Mesenchymal stem cell (in vitro differentiated cells and primary cell): ENCODE data around the gene ZMYND11.

Source experiments
- DNase-seq: peaks from one replicate; pipeline ENCODE4 v3.0.0-alpha.2; 2013
- H2AFZ ChIP-seq: one replicate; pipeline ENCODE4 v1.6.1; 2013; ENCODE audit warnings: low read depth, mild to moderate bottlenecking, control low read depth, inconsistent platforms, low read length, moderate library complexity
- H2AK5ac ChIP-seq: 2 replicates; pipeline ENCODE4 v1.6.1; 2013; ENCODE audit warnings: low read length, moderate library complexity, mild to moderate bottlenecking, inconsistent platforms; ENCODE audit not compliant: severe bottlenecking
- H2BK120ac ChIP-seq: one replicate; pipeline ENCODE4 v1.6.1; 2013; ENCODE audit warnings: low read depth, mild to moderate bottlenecking, inconsistent platforms, low read length, moderate library complexity
- H2BK12ac ChIP-seq, 2 experiments: one replicate each; pipeline ENCODE4 v1.6.1; 2013; ENCODE audit warnings: inconsistent platforms in 2 of 2, low read length in 2 of 2, mild to moderate bottlenecking in 2 of 2, moderate library complexity in 2 of 2, control low read depth in 1 of 2
- H2BK15ac ChIP-seq: one replicate; pipeline ENCODE4 v1.6.1; 2013; ENCODE audit warnings: mild to moderate bottlenecking, low read depth, inconsistent platforms; ENCODE audit not compliant: poor library complexity, severe bottlenecking
- H2BK5ac ChIP-seq: 2 replicates; pipeline ENCODE4 v1.6.1; 2013; ENCODE audit warnings: low read depth, mild to moderate bottlenecking, low read length, control low read depth, inconsistent platforms; ENCODE audit not compliant: poor library complexity, severe bottlenecking
- H3K14ac ChIP-seq, 2 experiments: one replicate each; pipeline ENCODE4 v1.6.1; 2013; ENCODE audit warnings: inconsistent platforms in 2 of 2, low read length in 2 of 2, control low read depth in 1 of 2, mild to moderate bottlenecking in 1 of 2, moderate library complexity in 1 of 2
- H3K18ac ChIP-seq, 2 experiments: one replicate each; pipeline ENCODE4 v1.6.1; 2013; ENCODE audit warnings: inconsistent platforms in 2 of 2, low read length in 2 of 2, control low read depth in 1 of 2, low read depth in 1 of 2, mild to moderate bottlenecking in 1 of 2
- H3K23ac ChIP-seq, 2 experiments: one replicate each; pipeline ENCODE4 v1.6.1; 2013; ENCODE audit warnings: inconsistent platforms in 2 of 2, low read length in 2 of 2, mild to moderate bottlenecking in 2 of 2, moderate library complexity in 2 of 2, control low read depth in 1 of 2
- H3K27ac ChIP-seq: 2 replicates; pipeline ENCODE4 v1.5.1; 2013; ENCODE audit warnings: mild to moderate bottlenecking, moderate library complexity, low read length, control low read depth, inconsistent platforms; ENCODE audit not compliant: poor library complexity, severe bottlenecking
- H3K27me3 ChIP-seq, 2 experiments: 2 replicates each; pipeline versions ENCODE4 v1.6.1 to v1.7.0; 2013; ENCODE audit warnings: low read length in 2 of 2, mild to moderate bottlenecking in 2 of 2, moderate library complexity in 2 of 2, control low read depth in 1 of 2, inconsistent platforms in 1 of 2; ENCODE audit not compliant: control insufficient read depth in 1 of 2, insufficient read depth in 1 of 2
- H3K36me3 ChIP-seq, 2 experiments: 2 replicates each; pipeline versions ENCODE4 v1.6.1 to v1.7.0; 2013; ENCODE audit warnings: low read length in 2 of 2, control low read depth in 1 of 2, inconsistent platforms in 1 of 2, low read depth in 1 of 2, mild to moderate bottlenecking in 1 of 2; ENCODE audit not compliant: insufficient read depth in 2 of 2, control insufficient read depth in 1 of 2
- H3K4ac ChIP-seq, 2 experiments: one replicate each; pipeline ENCODE4 v1.6.1; 2013; ENCODE audit warnings: inconsistent platforms in 2 of 2, low read length in 2 of 2, mild to moderate bottlenecking in 2 of 2, moderate library complexity in 2 of 2, control low read depth in 1 of 2, low read depth in 1 of 2
- H3K4me1 ChIP-seq: 2 replicates; pipeline ENCODE4 v1.6.1; 2013; ENCODE audit warnings: low read depth, low read length, control low read depth; ENCODE audit not compliant: control insufficient read depth, insufficient read depth
- H3K4me2 ChIP-seq: 2 replicates; pipeline ENCODE4 v1.6.1; 2013; ENCODE audit warnings: low read length, mild to moderate bottlenecking, inconsistent platforms; ENCODE audit not compliant: poor library complexity, severe bottlenecking
- H3K4me3 ChIP-seq, 2 experiments: 2 replicates each; pipeline versions ENCODE4 v1.5.1 to v1.7.0; 2013; ENCODE audit warnings: low read length in 2 of 2, mild to moderate bottlenecking in 2 of 2, control low read depth in 1 of 2, low read depth in 1 of 2; ENCODE audit not compliant: insufficient read depth in 1 of 2
- H3K79me1 ChIP-seq: replicated peaks from 2 replicates; pipeline ENCODE4 v1.6.1; 2013; ENCODE audit warnings: mild to moderate bottlenecking, control low read depth, low read length, inconsistent platforms; ENCODE audit not compliant: poor library complexity, severe bottlenecking
- H3K9ac ChIP-seq: 2 replicates; pipeline ENCODE4 v1.7.0; 2013; ENCODE audit warnings: mild to moderate bottlenecking, low read length, moderate library complexity
- H3K9me3 ChIP-seq: 2 replicates; pipeline ENCODE4 v1.7.0; 2013; ENCODE audit warnings: mild to moderate bottlenecking, low read length; ENCODE audit not compliant: control insufficient read depth
- H4K8ac ChIP-seq: one replicate; pipeline ENCODE4 v1.6.1; 2013; ENCODE audit warnings: inconsistent platforms, mild to moderate bottlenecking, low read length, moderate library complexity
- H4K91ac ChIP-seq: one replicate; pipeline ENCODE4 v1.6.1; 2013; ENCODE audit warnings: mild to moderate bottlenecking, low read length, inconsistent platforms
- WGBS: methylation state at CpG from one replicate; pipeline ENCODE4 v1.1.7; 2013; ENCODE audit warnings: mixed read lengths; 5-methylcytosine and 5-hydroxymethylcytosine counted together

The ZMYND11 gene

DNA sequence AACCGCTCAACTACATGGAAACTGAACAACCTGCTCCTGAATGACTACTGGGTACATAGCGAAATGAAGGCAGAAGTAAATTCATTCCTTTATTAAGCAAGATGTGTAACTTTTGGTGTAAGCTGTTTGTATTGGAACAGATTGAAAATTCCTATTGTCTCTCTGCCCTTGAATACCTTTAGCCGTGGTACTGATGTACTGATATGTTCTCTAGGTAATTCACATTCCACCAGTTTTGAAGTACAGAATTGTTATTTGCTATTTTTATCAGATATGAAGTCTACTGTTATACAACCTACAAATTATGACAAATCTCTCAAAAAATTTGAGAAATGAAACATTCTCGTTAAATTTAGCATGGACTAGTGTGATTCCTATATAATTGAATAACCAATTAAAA lies 17.7 kb downstream of the ZMYND11 start:
- Histone ChIP-seq H3K4ac (no peak overlapping the region), H2BK12ac (no peak overlapping the region), H3K4me3 (no peak overlapping the region), H3K9ac (no peak overlapping the region), H2BK120ac (no peak overlapping the region), H3K4me1 (peaks cover 5% of the 10 kb centered on the region), H3K14ac (no peak overlapping the region), H2BK5ac (no peak overlapping the region), H2BK15ac (no peak overlapping the region), H3K27ac (no peak overlapping the region), H3K9me3 (no peaks in the 10 kb centered on the region), H3K79me1 (peaks cover 19% of the 10 kb centered on the region), H2AFZ (no peak overlapping the region), H3K23ac (no peak overlapping the region), H3K36me3 (no peaks in the 10 kb centered on the region), H4K91ac (no peak overlapping the region), H3K18ac (no peak overlapping the region), H3K27me3 (no peaks in the 10 kb centered on the region), H2AK5ac (no peak overlapping the region), H4K8ac (no peak overlapping the region), H3K4me2 (no peak overlapping the region)
- no peak for DNase-seq
- 100% methylated on average over 2 of the region's 4 CpGs for WGBS

DNA sequence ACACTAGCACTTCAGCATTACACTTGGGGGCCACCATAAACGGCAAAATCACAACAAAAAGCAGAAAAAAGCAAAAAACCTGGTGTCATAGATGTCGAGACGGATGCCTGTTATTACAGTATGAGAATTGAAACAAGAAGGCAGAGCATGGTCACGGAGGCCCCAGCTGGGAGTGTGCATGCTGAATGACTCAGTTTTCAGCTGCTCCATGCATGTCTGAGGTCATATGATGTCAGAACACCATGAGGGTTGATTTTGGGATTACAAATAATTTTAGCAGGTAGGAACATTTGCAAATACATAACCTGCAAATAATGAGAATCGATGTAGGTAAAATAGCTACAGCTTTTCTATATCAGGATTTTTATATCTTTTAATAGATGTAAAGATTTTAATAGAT lies 19.1 kb downstream of the ZMYND11 start:
- no peak overlapping the region for H3K4me3 ChIP-seq
- no peak overlapping the region for H3K27ac ChIP-seq
- no peak overlapping the region for H3K18ac ChIP-seq
- H2BK15ac ChIP-seq: no peak overlapping the region
- no peak overlapping the region for H4K8ac ChIP-seq
- peak; percentile 47 for DNase-seq
- no peak overlapping the region for H2AK5ac ChIP-seq
- H2BK120ac ChIP-seq: no peak overlapping the region
- no peak overlapping the region for H3K9ac ChIP-seq
- no peak overlapping the region for H2AFZ ChIP-seq
- H3K23ac ChIP-seq: no peak overlapping the region
- H2BK5ac ChIP-seq: no peak overlapping the region
- H3K4ac ChIP-seq: no peak overlapping the region
- 85% methylated on average over 4 of the region's 5 CpGs for WGBS
- peaks cover 15% of the 10 kb centered on the region for H3K79me1 ChIP-seq
- H3K14ac ChIP-seq: no peak overlapping the region
- H3K4me2 ChIP-seq: no peak overlapping the region
- no peaks in the 10 kb centered on the region for H3K9me3 ChIP-seq
- peaks cover 5% of the 10 kb centered on the region for H3K4me1 ChIP-seq
- H4K91ac ChIP-seq: no peak overlapping the region
- H3K27me3 ChIP-seq: no peaks in the 10 kb centered on the region
- H3K36me3 ChIP-seq: no peaks in the 10 kb centered on the region
- H2BK12ac ChIP-seq: peak overlapping the region in 1 of 2 experiments; percentile 84

GRCh38 chr10:167383-167782 lies 32.1 kb downstream of the ZMYND11 start:
- no peak for DNase-seq
- peaks cover 18% of the 10 kb centered on the region for H3K79me1 ChIP-seq
- no peak overlapping the region for H3K14ac ChIP-seq
- no peak overlapping the region for H3K27ac ChIP-seq
- no peak overlapping the region for H2BK120ac ChIP-seq
- H3K4me2 ChIP-seq: no peak overlapping the region
- H2BK5ac ChIP-seq: no peak overlapping the region
- no peak overlapping the region for H3K4me3 ChIP-seq
- H4K8ac ChIP-seq: no peak overlapping the region
- H2AK5ac ChIP-seq: no peak overlapping the region
- H2BK12ac ChIP-seq: no peak overlapping the region
- H2BK15ac ChIP-seq: no peak overlapping the region
- H3K36me3 ChIP-seq: no peaks in the 10 kb centered on the region
- H3K9me3 ChIP-seq: peaks cover 5% of the 10 kb centered on the region
- no peak overlapping the region for H4K91ac ChIP-seq
- no peaks in the 10 kb centered on the region for H3K27me3 ChIP-seq
- no peak overlapping the region for H3K9ac ChIP-seq
- no peak overlapping the region for H3K18ac ChIP-seq
- no peaks in the 10 kb centered on the region for H3K4me1 ChIP-seq
- no peak overlapping the region for H3K4ac ChIP-seq
- no peak overlapping the region for H2AFZ ChIP-seq
- H3K23ac ChIP-seq: no peak overlapping the region

- Histone ChIP-seq H2AFZ (no peak overlapping the region), H3K4me2 (no peak overlapping the region), H3K14ac (no peak overlapping the region), H3K4ac (no peak overlapping the region), H2BK120ac (no peak overlapping the region), H2BK5ac (no peak overlapping the region), H3K79me1 (peaks cover 10% of the 10 kb centered on the region), H3K36me3 (no peaks in the 10 kb centered on the region), H3K4me1 (no peaks in the 10 kb centered on the region), H2BK15ac (no peak overlapping the region), H4K91ac (no peak overlapping the region), H3K9ac (no peak overlapping the region), H3K27ac (no peak overlapping the region), H3K23ac (no peak overlapping the region), H2BK12ac (no peak overlapping the region), H3K9me3 (no peaks in the 10 kb centered on the region), H3K4me3 (no peak overlapping the region), H3K27me3 (no peaks in the 10 kb centered on the region), H4K8ac (no peak overlapping the region), H3K18ac (no peak overlapping the region), H2AK5ac (no peak overlapping the region)
- 100% methylated on average over 3 of the region's 4 CpGs for WGBS
- no peak for DNase-seq
Observed at GRCh38 chr10:173741-174140, 38.5 kb downstream of the ZMYND11 start.
